Chondrocyte (in vitro differentiated cells): ENCODE data around the gene MYRIP. TPM values are rescaled to one million over a fixed set of nuclear protein-coding genes. Genes with fewer than 3 reads are reported as not detected.

Experiments
- DNase-seq: peaks from one replicate; pipeline ENCODE4 v3.0.0; 2021; ENCODE audit warnings: mixed read lengths, low spot score
- H3K27ac Mint-ChIP-seq: one replicate; pipeline ENCODE4 v1.8.0; 2021; ENCODE audit warnings: mild to moderate bottlenecking, moderate library complexity, mixed read lengths; ENCODE audit not compliant: unreplicated experiment
- H3K27me3 Mint-ChIP-seq: 2 replicates; pipeline ENCODE4 v1.8.0; 2021; ENCODE audit warnings: low read depth, mixed read lengths
- H3K36me3 Mint-ChIP-seq: 2 replicates; pipeline ENCODE4 v1.8.0; 2021; ENCODE audit warnings: low read depth, mixed read lengths
- H3K4me1 Mint-ChIP-seq: 2 replicates; pipeline ENCODE4 v1.8.0; 2021; ENCODE audit warnings: low read depth, mild to moderate bottlenecking, mixed read lengths
- H3K4me3 Mint-ChIP-seq: one replicate; pipeline ENCODE4 v1.8.0; 2021; ENCODE audit warnings: mild to moderate bottlenecking, moderate library complexity, mixed read lengths; ENCODE audit not compliant: unreplicated experiment
- H3K9me3 Mint-ChIP-seq: 2 replicates; pipeline ENCODE4 v1.8.0; 2021; ENCODE audit warnings: low read depth, mixed read lengths
- CTCF ChIP-seq: fragments of 200-600 bp; sonication (generic); IDR thresholded peaks from 2 replicates; pipeline ENCODE4 v1.5.0; 2021; ENCODE audit warnings: antibody characterized with exemption, mild to moderate bottlenecking, moderate library complexity
- total RNA-seq: library from RNA; stranded (reverse); gene quantifications from 3 replicates; pipeline ENCODE4 v1.2.1, GENCODE V29; 2021

MYRIP gene
- total RNA-seq, 1 donor from 2014 or later, result 0.12 TPM

GRCh38 chr3:39960515-39961191 is 151.2 kb downstream of the MYRIP start:
- no peak for TF ChIP-seq CTCF
- H3K4me3 Mint-ChIP-seq, result no peak overlapping the region
- no peak overlapping the region for H3K27ac Mint-ChIP-seq
- no peaks in the 10 kb centered on the region for H3K27me3 Mint-ChIP-seq
- H3K4me1 Mint-ChIP-seq, result no peaks in the 10 kb centered on the region
- peaks cover 12% of the 10 kb centered on the region for H3K9me3 Mint-ChIP-seq
- no peaks in the 10 kb centered on the region for H3K36me3 Mint-ChIP-seq
- no peak for DNase-seq

- Mint-ChIP-seq H3K4me1 (no peaks in the 10 kb centered on the region), H3K4me3 (no peak overlapping the region), H3K9me3 (peaks cover 12% of the 10 kb centered on the region), H3K27me3 (no peaks in the 10 kb centered on the region), H3K27ac (no peak overlapping the region), H3K36me3 (no peaks in the 10 kb centered on the region)
- no peak for DNase-seq
- TF ChIP-seq CTCF, result no peak
Observed at GRCh38 chr3:39961230-39961629, 151.8 kb downstream of the MYRIP start.

- no peaks in the 10 kb centered on the region for H3K4me1 Mint-ChIP-seq
- no peak for DNase-seq
- H3K27me3 Mint-ChIP-seq, result peaks cover 4% of the 10 kb centered on the region
- no peak overlapping the region for H3K27ac Mint-ChIP-seq
- TF ChIP-seq CTCF, result no peak
- no peaks in the 10 kb centered on the region for H3K36me3 Mint-ChIP-seq
- no peak overlapping the region for H3K4me3 Mint-ChIP-seq
- peaks cover 6% of the 10 kb centered on the region for H3K9me3 Mint-ChIP-seq
Observed at GRCh38 chr3:39962581-39962980, 153.2 kb downstream of the MYRIP start.

GRCh38 chr3:39965461-39965860 is 156.1 kb downstream of the MYRIP start:
- no peak for DNase-seq
- H3K4me3 Mint-ChIP-seq, result no peak overlapping the region
- no peaks in the 10 kb centered on the region for H3K36me3 Mint-ChIP-seq
- no peaks in the 10 kb centered on the region for H3K4me1 Mint-ChIP-seq
- peaks cover 9% of the 10 kb centered on the region for H3K27me3 Mint-ChIP-seq
- peaks cover 12% of the 10 kb centered on the region for H3K9me3 Mint-ChIP-seq
- no peak overlapping the region for H3K27ac Mint-ChIP-seq
- TF ChIP-seq CTCF, result no peak

- no peak for TF ChIP-seq CTCF
- H3K4me1 Mint-ChIP-seq, result no peaks in the 10 kb centered on the region
- DNase-seq, result no peak
- no peak overlapping the region for H3K4me3 Mint-ChIP-seq
- peaks cover 13% of the 10 kb centered on the region for H3K27me3 Mint-ChIP-seq
- H3K36me3 Mint-ChIP-seq, result no peaks in the 10 kb centered on the region
- H3K9me3 Mint-ChIP-seq, result peaks cover 12% of the 10 kb centered on the region
- H3K27ac Mint-ChIP-seq, result no peak overlapping the region
Observed at GRCh38 chr3:39965997-39966396, 156.6 kb downstream of the MYRIP start.
